Stimulated activated CD4-positive, alpha-beta T cell treated with anti-CD3 and anti-CD28 coated beads, TNF-alpha, amount 100 ng/mL, for 48 hours (primary cell): Measurements from ENCODE around the gene PHYH.
"Not testable (repeated sequence)": the region's sequence is repeated elsewhere in the genome, so short reads cannot be mapped to it uniquely, and the experiment has no call there.

ENCODE experiments used
- DNase-seq, 3 donors: peaks; one replicate each; pipeline ENCODE4 v3.0.0-alpha.2; 2020; ENCODE audit warnings: low read depth in 3 of 3

The PHYH gene

GRCh38 chr10:13299437-13300287 lies at the start of gene PHYH:
Gene PHYH, minus strand, starts transcription at chr10:13300064. Its CDS starts 22 bp downstream, at chr10:13300042.
- DNase-seq = peak; percentile 58 to 65 (median 61)

- DNase-seq = peak; percentile 72 to 85 (median 80)
Observed at GRCh38 chr10:13348216-13349017, 48.6 kb upstream of the PHYH start, which contains the start of gene SEPHS1. Gene SEPHS1, minus strand, starts transcription at chr10:13348293. Its CDS starts 3,343 bp downstream, at chr10:13344950.

GRCh38 chr10:13347500-13348156 lies 47.8 kb upstream of the PHYH start:
- peak; percentile 53 to 57 (median 56) for DNase-seq

- no peak for DNase-seq
Observed at GRCh38 chr10:13347043-13347499, 47.2 kb upstream of the PHYH start.

- no peak for DNase-seq
Observed at GRCh38 chr10:13346283-13347042, 46.6 kb upstream of the PHYH start.

- no peak for DNase-seq
Observed at GRCh38 chr10:13340626-13341376, 40.9 kb upstream of the PHYH start.

- DNase-seq = no peak
Observed at GRCh38 chr10:13340068-13340467, 40.2 kb upstream of the PHYH start.

- DNase-seq = no peak
Observed at GRCh38 chr10:13338390-13339110, 38.7 kb upstream of the PHYH start.

GRCh38 chr10:13337827-13338196 lies 37.9 kb upstream of the PHYH start:
- no peak for DNase-seq

- no peak for DNase-seq
Observed at GRCh38 chr10:13337128-13337826, 37.4 kb upstream of the PHYH start.

GRCh38 chr10:13335881-13336280 lies 36.0 kb upstream of the PHYH start:
- no peak for DNase-seq

GRCh38 chr10:13334556-13334955 lies 34.7 kb upstream of the PHYH start:
- DNase-seq = no peak

GRCh38 chr10:13331646-13332045 lies 31.8 kb upstream of the PHYH start:
- no peak for DNase-seq

GRCh38 chr10:13330980-13331379 lies 31.1 kb upstream of the PHYH start:
- not testable (repeated sequence) for DNase-seq

GRCh38 chr10:13329565-13329964 lies 29.7 kb upstream of the PHYH start:
- DNase-seq = no peak

GRCh38 chr10:13328613-13329012 lies 28.7 kb upstream of the PHYH start:
- no peak for DNase-seq

GRCh38 chr10:13328126-13328525 lies 28.3 kb upstream of the PHYH start:
- no peak for DNase-seq

GRCh38 chr10:13327534-13327933 lies 27.7 kb upstream of the PHYH start:
- DNase-seq = no peak

GRCh38 chr10:13322615-13323148 lies 22.8 kb upstream of the PHYH start:
- DNase-seq = no peak
